Measurements from ENCODE around the gene RAP2C. TPM values are rescaled to one million over a fixed set of nuclear protein-coding genes. Genes with fewer than 3 reads are reported as not detected.

RAP2C gene
- 10 to 100 TPM; 39.7 to 60.8 TPM for total RNA-seq
- 28.7 TPM for polyA plus RNA-seq (2013, experiment 1 of 2)
- 28.2 TPM for polyA plus RNA-seq (2013, experiment 2 of 2)
- long read RNA-seq, experiment 1, partial matches to known transcripts, result 3 of 13 reads
- long read RNA-seq, experiment 1, other reads (novel, unspliced or antisense), result 9 of 13 reads
- long read RNA-seq, experiment 2, transcript RAP2C-201 (4 exons, 3,896 nt), result major isoform, 40 of 78 reads
- long read RNA-seq, experiment 2, partial matches to known transcripts, result 22 of 78 reads
- long read RNA-seq, experiment 2, other reads (novel, unspliced or antisense), result 16 of 78 reads
- long read RNA-seq, experiment 3, partial matches to known transcripts, result 106 of 116 reads
- long read RNA-seq, experiment 3, other reads (novel, unspliced or antisense), result 9 of 116 reads
- long read RNA-seq, experiment 4, partial matches to known transcripts, result 4 of 4 reads
- long read RNA-seq, experiment 4, other reads (novel, unspliced or antisense), result 0 of 4 reads

GRCh38 chrX:132219343-132219768 lies at the start of gene RAP2C:
RAP2C (minus strand) TSS chrX:132219447; CDS start chrX:132217268, 2,179 bp downstream.
- Histone ChIP-seq H3K27ac (ENCODE audit: low read depth, low read length) (no peak within 1 kb of the TSS), H3K9ac (ENCODE audit: extremely low read depth, low read length, poor library complexity, severe bottlenecking) (peak within 1 kb of the TSS; percentile 62), H3K36me3 (ENCODE audit: control insufficient read depth, insufficient read depth, low read length) (peaks cover 6% of the 10 kb centered on the region), H3K4me3 (ENCODE audit: low read length) (peak within 1 kb of the TSS; percentile 93), H3K27me3 (ENCODE audit: control insufficient read depth, insufficient read depth, low read length, poor library complexity, severe bottlenecking) (no peaks in the 10 kb centered on the region), H3K4me1 (ENCODE audit: control insufficient read depth, insufficient read depth, low read length) (no peaks in the 10 kb centered on the region), H3K9me3 (ENCODE audit: control insufficient read depth, low read length) (no peaks in the 10 kb centered on the region)
- Mint-ChIP-seq H3K27me3 (ENCODE audit: insufficient read depth) (no peaks in the 10 kb centered on the region), H3K36me3 (ENCODE audit: low read depth) (peaks cover 6% of the 10 kb centered on the region), H3K27ac (peak within 1 kb of the TSS; percentile 88), H3K9me3 (no peaks in the 10 kb centered on the region), H3K4me1 (peaks cover 27% of the 10 kb centered on the region), H3K4me3 (peak within 1 kb of the TSS; percentile 92)
- DNase-seq, result peak; percentile 88
- peak; percentile 90 for TF ChIP-seq CTCF (conservative IDR thresholded peaks at IDR 0.05)
- WGBS, 2 experiments (ENCODE audit: insufficient coverage in 1 of 2, insufficient read length in 1 of 2), result 0 to 9% methylated on average over 1 to 6 of the region's 6 CpGs

- H3K4me1 Mint-ChIP-seq, result no peaks in the 10 kb centered on the region
- Histone ChIP-seq H3K27me3 (ENCODE audit: control insufficient read depth, insufficient read depth, low read length, poor library complexity, severe bottlenecking) (no peaks in the 10 kb centered on the region), H3K9ac (ENCODE audit: extremely low read depth, low read length, poor library complexity, severe bottlenecking) (no peak overlapping the region), H3K4me1 (ENCODE audit: control insufficient read depth, insufficient read depth, low read length) (no peaks in the 10 kb centered on the region), H3K36me3 (ENCODE audit: control insufficient read depth, insufficient read depth, low read length) (no peaks in the 10 kb centered on the region), H3K9me3 (ENCODE audit: control insufficient read depth, low read length) (no peaks in the 10 kb centered on the region), H3K27ac (ENCODE audit: low read depth, low read length) (no peak overlapping the region), H3K4me3 (ENCODE audit: low read length) (no peak overlapping the region)
- no peaks in the 10 kb centered on the region for H3K36me3 Mint-ChIP-seq (ENCODE audit: low read depth)
- H3K27me3 Mint-ChIP-seq (ENCODE audit: insufficient read depth), result no peaks in the 10 kb centered on the region
- DNase-seq, result no peak
- no peaks in the 10 kb centered on the region for H3K9me3 Mint-ChIP-seq
- 96% methylated on average over 5 of the region's 6 CpGs; no CpG with 5 or more reads in 1 of the 2 experiments for WGBS, 2 experiments (ENCODE audit: insufficient coverage in 1 of 2, insufficient read length in 1 of 2)
- TF ChIP-seq CTCF (conservative IDR thresholded peaks at IDR 0.05), result no peak
- H3K27ac Mint-ChIP-seq, result no peak overlapping the region
- no peak overlapping the region for H3K4me3 Mint-ChIP-seq
These were observed 48.1 kb upstream of the RAP2C start for GRCh38 chrX:132267392-132267791.

- H3K27ac ChIP-seq (ENCODE audit: low read depth, low read length), result no peak overlapping the region
- H3K27ac Mint-ChIP-seq, result no peak overlapping the region
- H3K36me3 ChIP-seq (ENCODE audit: control insufficient read depth, insufficient read depth, low read length), result no peaks in the 10 kb centered on the region
- no peak for DNase-seq
- no peaks in the 10 kb centered on the region for H3K27me3 ChIP-seq (ENCODE audit: control insufficient read depth, insufficient read depth, low read length, poor library complexity, severe bottlenecking)
- no peaks in the 10 kb centered on the region for H3K9me3 ChIP-seq (ENCODE audit: control insufficient read depth, low read length)
- no peak for TF ChIP-seq CTCF (conservative IDR thresholded peaks at IDR 0.05)
- H3K27me3 Mint-ChIP-seq (ENCODE audit: insufficient read depth), result no peaks in the 10 kb centered on the region
- H3K4me3 Mint-ChIP-seq, result no peak overlapping the region
- no peak overlapping the region for H3K9ac ChIP-seq (ENCODE audit: extremely low read depth, low read length, poor library complexity, severe bottlenecking)
- H3K4me1 ChIP-seq (ENCODE audit: control insufficient read depth, insufficient read depth, low read length), result no peaks in the 10 kb centered on the region
- H3K4me1 Mint-ChIP-seq, result no peaks in the 10 kb centered on the region
- no peaks in the 10 kb centered on the region for H3K9me3 Mint-ChIP-seq
- no peak overlapping the region for H3K4me3 ChIP-seq (ENCODE audit: low read length)
- 94% methylated on average over 1 of the region's 1 CpG; no CpG with 5 or more reads in 1 of the 2 experiments for WGBS, 2 experiments (ENCODE audit: insufficient coverage in 1 of 2, insufficient read length in 1 of 2)
- H3K36me3 Mint-ChIP-seq (ENCODE audit: low read depth), result no peaks in the 10 kb centered on the region
These were observed 47.5 kb upstream of the RAP2C start for GRCh38 chrX:132266583-132267355.
